IMR-90 (cell line): ENCODE measurements around the gene C12orf75.

Source experiments
- CHD1 ChIP-seq: IDR thresholded peaks from 2 replicates; pipeline ENCODE4 v1.6.1; 2012; ENCODE audit warnings: low read depth, low read length, improper control_type of control experiment
- CTCF ChIP-seq: conservative IDR thresholded peaks from 2 replicates; pipeline ENCODE4 v1.5.1; 2012; ENCODE audit warnings: mild to moderate bottlenecking, low read depth, low read length, improper control_type of control experiment
- ELK1 ChIP-seq: fragments of 150-350 bp; IDR thresholded peaks from 2 replicates; pipeline ENCODE4 v1.6.1; 2016; ENCODE audit warnings: low read depth, mild to moderate bottlenecking, low read length, moderate library complexity, borderline replicate concordance
- MAZ ChIP-seq: IDR thresholded peaks from 2 replicates; pipeline ENCODE4 v1.6.1; 2012; ENCODE audit warnings: low read depth, mild to moderate bottlenecking, low read length, improper control_type of control experiment, moderate library complexity, borderline replicate concordance
- POLR2A ChIP-seq: IDR thresholded peaks from 2 replicates; pipeline ENCODE4 v1.6.1; 2012; ENCODE audit warnings: mild to moderate bottlenecking, low read depth, low read length

GRCh38 chr12:105293187-105293586, 37.3 kb upstream of the C12orf75 start:
- TF ChIP-seq ELK1: no peak
- TF ChIP-seq CTCF: no peak
- TF ChIP-seq POLR2A: no peak
- TF ChIP-seq MAZ: no peak
- no peak for TF ChIP-seq CHD1
